GM18861 (cell line): ENCODE results near the gene TIMM8B.
"Not testable (repeated sequence)": the region's sequence is repeated elsewhere in the genome, so short reads cannot be mapped to it uniquely, and the experiment has no call there.

ENCODE experiments used
- ATAC-seq: cut with Tn5 transposase; IDR thresholded peaks from one replicate; pipeline ENCODE4 v1.9.1; 2021; ENCODE audit not compliant: unreplicated experiment

Gene TIMM8B

GRCh38 chr11:112086422-112087191 lies at the start of gene TIMM8B, which contains the start of gene SDHD:
TSS of gene TIMM8B (minus strand) at chr11:112086756. CDS start at chr11:112086723, 33 bp downstream.
TSS of gene SDHD (plus strand) at chr11:112086873. CDS start at chr11:112086908, 35 bp downstream.
- peak; percentile 88 for ATAC-seq

- no peak for ATAC-seq
Measured at GRCh38 chr11:112134473-112134872, 47.9 kb upstream of the TIMM8B start.

- ATAC-seq, result no peak
Measured at GRCh38 chr11:112132737-112133136, 46.2 kb upstream of the TIMM8B start.

GRCh38 chr11:112129656-112130055 lies 43.1 kb upstream of the TIMM8B start:
- ATAC-seq, result no peak

GRCh38 chr11:112128483-112129121 lies 42.0 kb upstream of the TIMM8B start:
- ATAC-seq, result no peak

GRCh38 chr11:112127056-112127455 lies 40.5 kb upstream of the TIMM8B start:
- no peak for ATAC-seq

- ATAC-seq, result no peak
Measured at GRCh38 chr11:112123129-112123528, 36.6 kb upstream of the TIMM8B start.

GRCh38 chr11:112121981-112122615 lies 35.5 kb upstream of the TIMM8B start:
- no peak for ATAC-seq

- no peak for ATAC-seq
Measured at GRCh38 chr11:112118176-112118575, 31.6 kb upstream of the TIMM8B start.

- no peak for ATAC-seq
Measured at GRCh38 chr11:112115386-112115785, 28.8 kb upstream of the TIMM8B start.

GRCh38 chr11:112114460-112114859 lies 27.9 kb upstream of the TIMM8B start:
- no peak for ATAC-seq

- ATAC-seq, result peak; percentile 64
Measured at GRCh38 chr11:112113539-112114457, 27.2 kb upstream of the TIMM8B start.

- ATAC-seq, result no peak
Measured at GRCh38 chr11:112106070-112106469, 19.5 kb upstream of the TIMM8B start.

GRCh38 chr11:112103446-112103845 lies 16.9 kb upstream of the TIMM8B start:
- no peak for ATAC-seq

- no peak for ATAC-seq
Measured at GRCh38 chr11:112100462-112100861, 13.9 kb upstream of the TIMM8B start.

- no peak for ATAC-seq
Measured at GRCh38 chr11:112097734-112098528, 11.4 kb upstream of the TIMM8B start.

- no peak for ATAC-seq
Measured at GRCh38 chr11:112096194-112096593, 9.6 kb upstream of the TIMM8B start.

- not testable (repeated sequence) for ATAC-seq
Measured at GRCh38 chr11:112095302-112095701, 8.7 kb upstream of the TIMM8B start.

GRCh38 chr11:112087212-112087611 lies 656 bp upstream of the TIMM8B start:
- ATAC-seq, result no peak

GRCh38 chr11:112085822-112086421 lies 634 bp downstream of the TIMM8B start:
- ATAC-seq, result peak; percentile 3
